Activated CD8-positive, alpha-beta T cell treated with anti-CD3 and anti-CD28 coated beads for 36 hours (primary cell): Measurements from ENCODE around the gene TEX35. TPM values are rescaled to one million over a fixed set of nuclear protein-coding genes. Genes with fewer than 3 reads are reported as not detected.

Experiments used
- ATAC-seq: fragments of 200-7000 bp; cut with Tn5 transposase; one replicate; pipeline ENCODE4 v1.10.0; 2021; ENCODE audit warnings: mild to moderate bottlenecking, moderate library complexity
- CTCF ChIA-PET: fragments of 350-600 bp; sonication (Branson Sonifier 250); formaldehyde crosslinking; loops from one replicate; lab custom pipeline; 2021; ENCODE audit warnings: antibody characterized with exemption; lab: Charles Lee
- POLR2A ChIA-PET: fragments of 350-600 bp; sonication (Branson Sonifier 250); formaldehyde crosslinking; loops from one replicate; lab custom pipeline; 2021; ENCODE audit warnings: antibody characterized with exemption; lab: Charles Lee
- DNase-seq: peaks from one replicate; pipeline ENCODE4 v3.0.0-alpha.2; 2020
- H3K27ac Mint-ChIP-seq: one replicate; pipeline ENCODE4 v1.8.0; 2021; ENCODE audit warnings: mild to moderate bottlenecking, mixed read lengths
- H3K27me3 Mint-ChIP-seq: one replicate; pipeline ENCODE4 v1.8.0; 2021; ENCODE audit warnings: mixed read lengths
- H3K36me3 Mint-ChIP-seq: one replicate; pipeline ENCODE4 v1.8.0; 2021; ENCODE audit warnings: low read depth, mixed read lengths
- H3K4me1 Mint-ChIP-seq: one replicate; pipeline ENCODE4 v1.8.0; 2021; ENCODE audit warnings: low read depth, mixed read lengths
- H3K4me3 Mint-ChIP-seq: one replicate; pipeline ENCODE4 v1.8.0; 2021; ENCODE audit warnings: mild to moderate bottlenecking, moderate library complexity, mixed read lengths
- H3K9me3 Mint-ChIP-seq: one replicate; pipeline ENCODE4 v1.8.0; 2021; ENCODE audit warnings: mixed read lengths
- CTCF ChIP-seq: fragments of 200-600 bp; IDR thresholded peaks from one replicate; pipeline ENCODE4 v1.8.0; 2022; ENCODE audit warnings: antibody characterized with exemption, mild to moderate bottlenecking
- intact Hi-C: fragments of 100-400 bp; cut with micrococcal nuclease; formaldehyde crosslinking; loops from one replicate; pipeline ENCODE4 v1.10.0; 2022
- total RNA-seq, 2 experiments: library from RNA; stranded (reverse); gene quantifications; one replicate each; pipeline ENCODE4 v1.2.3, GENCODE V29; 2021

Gene TEX35
- total RNA-seq, 2 experiments from 2014 or later: not detected

- CTCF ChIA-PET: interaction anchor here (0.9 to 3.1 kb wide), 5 partner anchors 19 to 474 kb away, joined by 3 to 11 read pairs (median 4); no protein-coding TSS in a partner anchor
- no peaks in the 10 kb centered on the region for H3K9me3 Mint-ChIP-seq
- H3K27me3 Mint-ChIP-seq: no peaks in the 10 kb centered on the region
These were observed 16.0 kb downstream of the TEX35 start for GRCh38 chr1:178528953-178529335.

GRCh38 chr1:178529364-178530036 lies 16.6 kb downstream of the TEX35 start:
- no peaks in the 10 kb centered on the region for H3K4me1 Mint-ChIP-seq
- no peak overlapping the region for H3K27ac Mint-ChIP-seq
- no peak overlapping the region for H3K4me3 Mint-ChIP-seq
- H3K27me3 Mint-ChIP-seq: no peaks in the 10 kb centered on the region
- H3K36me3 Mint-ChIP-seq: no peaks in the 10 kb centered on the region
- ChIA-PET CTCF (interaction anchor here (0.9 to 3.1 kb wide), 4 partner anchors 18 to 473 kb away, joined by 3 to 11 read pairs (median 4); no protein-coding TSS in a partner anchor), POLR2A (no interaction called here)
- intact Hi-C loops: loop anchor here (5.0 kb wide), 1 partner anchor 473 kb away; no protein-coding TSS in a partner anchor
- H3K9me3 Mint-ChIP-seq: no peaks in the 10 kb centered on the region
- no peak for DNase-seq
- ATAC-seq: no peak
- TF ChIP-seq CTCF: no peak

More at GRCh38 chr1:178528953-178529335, 16.0 kb downstream of the TEX35 start:
- H3K36me3 Mint-ChIP-seq: no peaks in the 10 kb centered on the region
- ATAC-seq: no peak
- no peak for TF ChIP-seq CTCF
- no peak overlapping the region for H3K4me3 Mint-ChIP-seq
- H3K27ac Mint-ChIP-seq: no peak overlapping the region
- intact Hi-C loops: no loop called here
- no peaks in the 10 kb centered on the region for H3K4me1 Mint-ChIP-seq
- DNase-seq: no peak
- POLR2A ChIA-PET: no interaction called here

GRCh38 chr1:178530037-178530402 lies 17.1 kb downstream of the TEX35 start:
- no peak for TF ChIP-seq CTCF
- no peaks in the 10 kb centered on the region for H3K27me3 Mint-ChIP-seq
- ChIA-PET CTCF (interaction anchor here (0.7 to 1.5 kb wide), 5 partner anchors 12 to 473 kb away, joined by 3 to 5 read pairs (median 3); no protein-coding TSS in a partner anchor), POLR2A (no interaction called here)
- H3K27ac Mint-ChIP-seq: no peak overlapping the region
- no peak overlapping the region for H3K4me3 Mint-ChIP-seq
- no peaks in the 10 kb centered on the region for H3K36me3 Mint-ChIP-seq
- no peaks in the 10 kb centered on the region for H3K9me3 Mint-ChIP-seq
- H3K4me1 Mint-ChIP-seq: no peaks in the 10 kb centered on the region
- ATAC-seq (no peak), DNase-seq (no peak)
- intact Hi-C loops: loop anchor here (5.0 kb wide), 1 partner anchor 472 kb away; no protein-coding TSS in a partner anchor

- Mint-ChIP-seq H3K4me3 (no peak overlapping the region), H3K4me1 (no peaks in the 10 kb centered on the region), H3K9me3 (no peaks in the 10 kb centered on the region), H3K27ac (no peak overlapping the region), H3K27me3 (no peaks in the 10 kb centered on the region), H3K36me3 (no peaks in the 10 kb centered on the region)
- intact Hi-C loops: loop anchor here (5.0 kb wide), 1 partner anchor 472 kb away; no protein-coding TSS in a partner anchor
- CTCF ChIA-PET: interaction anchor here (0.6 to 1.2 kb wide), 5 partner anchors 12 to 231 kb away, joined by 3 read pairs; no protein-coding TSS in a partner anchor
- POLR2A ChIA-PET: no interaction called here
- ATAC-seq: no peak
- TF ChIP-seq CTCF: no peak
- DNase-seq: no peak
These were observed 17.6 kb downstream of the TEX35 start for GRCh38 chr1:178530502-178530901.

DNA sequence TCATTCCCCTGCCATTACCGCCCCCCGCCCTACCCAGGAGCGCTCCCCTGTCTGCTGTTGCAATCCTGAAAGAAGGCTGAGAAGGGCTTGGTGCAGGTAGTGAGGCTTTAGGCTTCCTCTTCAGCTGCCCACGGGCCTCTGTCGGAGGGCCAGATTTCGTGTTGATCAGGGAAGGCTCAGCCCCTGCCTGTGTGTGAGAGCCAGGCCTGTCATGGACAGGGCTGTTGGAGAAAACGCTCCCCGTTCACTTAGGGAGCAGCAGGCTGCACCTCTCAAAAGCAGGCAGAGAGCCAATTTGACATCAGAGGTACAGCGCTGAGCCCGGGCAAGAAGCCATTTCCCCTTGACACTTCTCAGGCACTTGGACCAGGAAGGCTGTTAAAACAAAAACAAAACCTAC lies 19.0 kb downstream of the TEX35 start:
- intact Hi-C loops: loop anchor here (2.0 to 5.0 kb wide), 2 partner anchors 221 to 470 kb away; no protein-coding TSS in a partner anchor
- no peak for ATAC-seq
- TF ChIP-seq CTCF: no peak
- POLR2A ChIA-PET: no interaction called here
- CTCF ChIA-PET: interaction anchor here (0.6 to 3.3 kb wide), 22 partner anchors 10 to 839 kb away, joined by 3 to 29 read pairs (median 3); no protein-coding TSS in a partner anchor
- Mint-ChIP-seq H3K27me3 (no peaks in the 10 kb centered on the region), H3K36me3 (no peaks in the 10 kb centered on the region), H3K9me3 (no peaks in the 10 kb centered on the region), H3K4me3 (no peak overlapping the region), H3K27ac (no peak overlapping the region), H3K4me1 (no peaks in the 10 kb centered on the region)
- no peak for DNase-seq
